ENCODE results near the gene QSOX2. TPM values are rescaled to one million over a fixed set of nuclear protein-coding genes. Genes with fewer than 3 reads are reported as not detected.

QSOX2 gene
- total RNA-seq, 1 experiment from 2014 or later: 34.6 TPM

DNA sequence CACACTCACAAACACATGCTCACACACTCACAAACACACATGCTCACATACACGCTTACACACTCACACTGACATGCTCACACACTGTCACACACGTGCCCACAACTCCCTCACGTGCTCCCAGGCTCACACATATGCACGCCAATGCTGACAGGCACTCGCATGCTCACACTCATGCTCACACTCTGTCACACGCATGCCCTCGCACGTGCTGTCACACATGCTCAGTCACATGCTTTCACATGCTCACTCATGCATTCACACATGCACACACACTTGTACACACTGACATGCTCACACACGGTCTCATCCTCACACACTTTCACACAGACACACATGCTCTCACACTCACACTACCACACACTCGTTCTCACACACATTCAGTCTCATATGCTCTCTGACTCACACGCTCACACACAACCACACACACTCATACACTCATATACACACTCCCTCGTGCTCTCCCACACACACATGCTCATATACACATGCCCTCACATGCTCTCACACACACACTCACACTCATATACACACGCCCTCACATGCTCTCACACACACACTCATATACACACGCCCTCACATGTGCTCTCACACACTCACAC, 48.0 kb upstream of the QSOX2 start:
- Histone ChIP-seq H3K4me3 (no peak overlapping the region), H3K36me3 (ENCODE audit: low read depth) (no peaks in the 10 kb centered on the region), H3K27ac (no peak overlapping the region), H3K79me2 (ENCODE audit: low read depth) (no peaks in the 10 kb centered on the region), H3K4me2 (no peak overlapping the region), H4K20me1 (ENCODE audit: insufficient read depth) (no peaks in the 10 kb centered on the region), H3F3A (ENCODE audit: insufficient read depth, low read depth) (peaks cover 8% of the 10 kb centered on the region; the same call in 1 of the 2 replicates), H3K9me2 (ENCODE audit: insufficient read depth) (no peaks in the 10 kb centered on the region), H2AFZ (no peak overlapping the region), H3K9me3 (ENCODE audit: insufficient read depth, low read depth) (no peaks in the 10 kb centered on the region), H3K4me1 (replicated peaks; ENCODE audit: insufficient read depth) (peaks cover 10% of the 10 kb centered on the region), H3K27me3 (ENCODE audit: insufficient read depth, low read depth) (no peaks in the 10 kb centered on the region)
- POLR2A ChIA-PET (ENCODE audit: unreplicated experiment): no interaction called here
- intact Hi-C loops (cut with micrococcal nuclease; ENCODE audit: unreplicated experiment): no loop called here
- no peak for DNase-seq
- no TSS peak for BruUV-seq (replicated peaks)
- TF ChIP-seq, protein P1, sequence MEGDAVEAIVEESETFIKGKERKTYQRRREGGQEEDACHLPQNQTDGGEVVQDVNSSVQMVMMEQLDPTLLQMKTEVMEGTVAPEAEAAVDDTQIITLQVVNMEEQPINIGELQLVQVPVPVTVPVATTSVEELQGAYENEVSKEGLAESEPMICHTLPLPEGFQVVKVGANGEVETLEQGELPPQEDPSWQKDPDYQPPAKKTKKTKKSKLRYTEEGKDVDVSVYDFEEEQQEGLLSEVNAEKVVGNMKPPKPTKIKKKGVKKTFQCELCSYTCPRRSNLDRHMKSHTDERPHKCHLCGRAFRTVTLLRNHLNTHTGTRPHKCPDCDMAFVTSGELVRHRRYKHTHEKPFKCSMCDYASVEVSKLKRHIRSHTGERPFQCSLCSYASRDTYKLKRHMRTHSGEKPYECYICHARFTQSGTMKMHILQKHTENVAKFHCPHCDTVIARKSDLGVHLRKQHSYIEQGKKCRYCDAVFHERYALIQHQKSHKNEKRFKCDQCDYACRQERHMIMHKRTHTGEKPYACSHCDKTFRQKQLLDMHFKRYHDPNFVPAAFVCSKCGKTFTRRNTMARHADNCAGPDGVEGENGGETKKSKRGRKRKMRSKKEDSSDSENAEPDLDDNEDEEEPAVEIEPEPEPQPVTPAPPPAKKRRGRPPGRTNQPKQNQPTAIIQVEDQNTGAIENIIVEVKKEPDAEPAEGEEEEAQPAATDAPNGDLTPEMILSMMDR (conservative IDR thresholded peaks at IDR 0.05): no peak
- TF ChIP-seq EZH2 (IDR thresholded peaks at IDR 0.05; ENCODE audit: low read depth): no peak
- CTCF ChIA-PET: no interaction called here

DNA sequence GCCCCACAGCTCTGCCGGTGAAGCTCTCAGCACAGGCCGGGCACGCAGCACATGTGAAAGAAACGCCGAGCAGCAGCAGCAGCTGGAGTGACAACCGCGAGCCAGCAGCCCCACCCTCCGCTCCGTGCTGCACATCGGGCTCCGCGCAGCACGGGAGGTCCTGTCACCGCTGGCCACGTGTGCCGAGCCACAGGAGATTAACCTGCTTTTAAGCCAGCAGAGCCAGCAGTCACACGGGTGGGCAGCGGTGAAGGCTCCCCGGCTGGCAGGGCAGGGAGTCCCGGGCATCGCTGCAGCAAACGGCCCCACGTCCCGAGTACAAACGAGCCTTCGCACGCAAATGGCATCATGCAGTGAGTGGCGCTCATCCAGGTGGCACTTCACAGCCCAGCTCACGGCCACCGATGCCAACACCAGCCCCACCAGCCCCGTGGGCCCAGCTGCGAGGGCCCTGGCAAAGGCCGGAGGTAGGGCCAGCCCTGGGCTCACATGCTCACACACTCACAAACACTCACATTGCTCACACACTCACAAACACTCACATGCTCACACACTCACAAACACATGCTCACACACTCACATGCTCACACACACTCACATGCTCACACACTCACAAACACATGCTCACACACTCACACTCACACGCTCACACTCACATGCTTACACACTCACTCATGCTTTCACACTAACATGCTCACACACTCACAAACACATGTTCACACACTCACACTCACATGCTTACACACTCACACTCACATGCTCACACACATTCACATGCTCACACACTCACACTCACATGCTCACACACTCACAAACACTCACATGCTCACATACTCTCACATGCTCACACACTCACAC, 47.2 kb upstream of the QSOX2 start:
- H3F3A ChIP-seq (ENCODE audit: insufficient read depth, low read depth): peaks cover 5% of the 10 kb centered on the region; the same call in 1 of the 2 replicates
- no peak overlapping the region for H2AFZ ChIP-seq
- peaks cover 10% of the 10 kb centered on the region for H3K4me1 ChIP-seq (replicated peaks; ENCODE audit: insufficient read depth)
- H3K79me2 ChIP-seq (ENCODE audit: low read depth): no peaks in the 10 kb centered on the region
- no peaks in the 10 kb centered on the region for H3K36me3 ChIP-seq (ENCODE audit: low read depth)
- no peaks in the 10 kb centered on the region for H4K20me1 ChIP-seq (ENCODE audit: insufficient read depth)
- no peaks in the 10 kb centered on the region for H3K9me3 ChIP-seq (ENCODE audit: insufficient read depth, low read depth)
- DNase-seq: no peak
- H3K4me3 ChIP-seq: no peak overlapping the region
- H3K4me2 ChIP-seq: no peak overlapping the region
- peaks cover 3% of the 10 kb centered on the region; the same call in 1 of the 2 replicates for H3K27me3 ChIP-seq (ENCODE audit: insufficient read depth, low read depth)
- no TSS peak for BruUV-seq (replicated peaks)
- no peaks in the 10 kb centered on the region for H3K9me2 ChIP-seq (ENCODE audit: insufficient read depth)
- POLR2A ChIA-PET (ENCODE audit: unreplicated experiment): no interaction called here
- no peak overlapping the region for H3K27ac ChIP-seq
- intact Hi-C loops (cut with micrococcal nuclease; ENCODE audit: unreplicated experiment): no loop called here
- TF ChIP-seq EZH2 (IDR thresholded peaks at IDR 0.05; ENCODE audit: low read depth): no peak
- TF ChIP-seq, protein P1 (conservative IDR thresholded peaks at IDR 0.05): no peak
- CTCF ChIA-PET: no interaction called here

DNA sequence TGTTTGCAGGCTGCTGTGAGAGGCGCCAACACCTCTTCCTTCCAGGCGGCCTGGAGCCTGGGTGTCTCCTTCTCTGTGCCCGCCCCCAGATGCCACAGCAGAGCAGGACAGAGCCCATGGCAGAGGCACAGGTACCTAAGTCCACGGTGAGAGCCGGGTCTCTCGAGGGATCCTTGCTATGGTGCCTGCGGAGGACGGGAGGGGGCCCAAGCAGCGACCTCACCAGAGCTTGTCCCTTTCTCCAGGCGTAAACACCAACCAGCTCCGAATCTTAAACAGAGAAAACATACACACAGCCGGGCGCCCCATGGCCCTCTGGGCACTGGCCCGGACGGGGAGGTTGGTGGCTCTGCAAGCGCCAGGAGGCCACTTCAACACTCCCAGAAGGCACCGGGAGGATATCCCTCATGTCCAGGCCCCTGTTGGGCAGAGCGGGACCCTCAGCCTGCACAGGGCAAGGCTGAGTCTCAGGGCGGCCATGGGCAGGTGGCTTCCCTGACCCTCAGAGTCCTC, 46.5 kb upstream of the QSOX2 start:
- Histone ChIP-seq H4K20me1 (ENCODE audit: insufficient read depth) (no peaks in the 10 kb centered on the region), H3K4me1 (replicated peaks; ENCODE audit: insufficient read depth) (peaks cover 10% of the 10 kb centered on the region), H3K27ac (no peak overlapping the region), H3K36me3 (ENCODE audit: low read depth) (no peaks in the 10 kb centered on the region), H2AFZ (no peak overlapping the region), H3F3A (ENCODE audit: insufficient read depth, low read depth) (peaks cover 5% of the 10 kb centered on the region; the same call in 1 of the 2 replicates), H3K4me2 (no peak overlapping the region), H3K9me2 (ENCODE audit: insufficient read depth) (no peaks in the 10 kb centered on the region), H3K9me3 (ENCODE audit: insufficient read depth, low read depth) (no peaks in the 10 kb centered on the region), H3K27me3 (ENCODE audit: insufficient read depth, low read depth) (peaks cover 10% of the 10 kb centered on the region; the same call in 1 of the 2 replicates), H3K79me2 (ENCODE audit: low read depth) (no peaks in the 10 kb centered on the region), H3K4me3 (no peak overlapping the region)
- ChIA-PET CTCF (no interaction called here), POLR2A (ENCODE audit: unreplicated experiment) (no interaction called here)
- TF ChIP-seq, protein P1 (conservative IDR thresholded peaks at IDR 0.05): no peak
- TF ChIP-seq EZH2 (IDR thresholded peaks at IDR 0.05; ENCODE audit: low read depth): no peak
- intact Hi-C loops (cut with micrococcal nuclease; ENCODE audit: unreplicated experiment): no loop called here
- BruUV-seq (replicated peaks): no TSS peak
- DNase-seq: no peak
